Transverse colon (tissue), 4 donors: ENCODE measurements around the gene HNRNPH2.

Experiments
- EP300 ChIP-seq: sonication (generic); formaldehyde crosslinking; IDR thresholded peaks from one replicate; pipeline ENCODE4 v1.6.1; 2017; ENCODE audit warnings: antibody characterized with exemption, low read depth
- POLR2A ChIP-seq: fragments of 450-650 bp; IDR thresholded peaks from one replicate; pipeline ENCODE4 v1.6.1; 2016; ENCODE audit warnings: antibody characterized with exemption, mild to moderate bottlenecking, moderate library complexity
- POLR2AphosphoS5 ChIP-seq, 3 donors: sonication (generic); formaldehyde crosslinking; IDR thresholded peaks; one replicate each; pipeline ENCODE4 v1.6.1; 2016; ENCODE audit warnings: antibody characterized with exemption in 3 of 3
- TF ChIP-seq, protein P1 (sequence below), 5 experiments: fragments of 200-600 bp in 3 of 5; fragments of 450-650 bp in 2 of 5; sonication (generic) in 3 of 5; IDR thresholded peaks; 1 replicate in 2 of 5; 2 replicates in 3 of 5; pipeline ENCODE4 v1.5.1; 2016 to 2017; ENCODE audit warnings: antibody characterized with exemption in 5 of 5, inconsistent platforms in 3 of 5, mild to moderate bottlenecking in 2 of 5, moderate library complexity in 1 of 5

DNA sequence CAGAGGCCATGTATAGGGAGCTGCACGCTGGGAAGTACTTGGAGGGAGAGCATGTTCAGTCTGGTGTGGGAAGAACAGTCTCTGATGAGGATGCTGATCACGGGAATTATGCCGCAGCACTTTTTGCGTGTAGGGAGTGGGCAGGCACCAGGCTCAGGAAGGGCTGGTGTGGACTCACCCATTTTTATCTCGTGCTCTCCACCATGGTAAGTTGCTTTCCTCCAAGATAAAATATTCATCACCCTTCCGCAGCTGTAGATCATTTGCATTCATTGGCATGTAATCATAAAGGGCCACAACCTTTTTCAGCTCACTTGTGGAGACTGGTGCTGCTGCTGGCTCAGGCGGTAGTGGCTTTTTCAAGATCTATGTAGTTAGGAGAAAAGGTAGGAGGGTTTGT is 47.6 kb upstream of the HNRNPH2 start:
- TF ChIP-seq, protein P1, sequence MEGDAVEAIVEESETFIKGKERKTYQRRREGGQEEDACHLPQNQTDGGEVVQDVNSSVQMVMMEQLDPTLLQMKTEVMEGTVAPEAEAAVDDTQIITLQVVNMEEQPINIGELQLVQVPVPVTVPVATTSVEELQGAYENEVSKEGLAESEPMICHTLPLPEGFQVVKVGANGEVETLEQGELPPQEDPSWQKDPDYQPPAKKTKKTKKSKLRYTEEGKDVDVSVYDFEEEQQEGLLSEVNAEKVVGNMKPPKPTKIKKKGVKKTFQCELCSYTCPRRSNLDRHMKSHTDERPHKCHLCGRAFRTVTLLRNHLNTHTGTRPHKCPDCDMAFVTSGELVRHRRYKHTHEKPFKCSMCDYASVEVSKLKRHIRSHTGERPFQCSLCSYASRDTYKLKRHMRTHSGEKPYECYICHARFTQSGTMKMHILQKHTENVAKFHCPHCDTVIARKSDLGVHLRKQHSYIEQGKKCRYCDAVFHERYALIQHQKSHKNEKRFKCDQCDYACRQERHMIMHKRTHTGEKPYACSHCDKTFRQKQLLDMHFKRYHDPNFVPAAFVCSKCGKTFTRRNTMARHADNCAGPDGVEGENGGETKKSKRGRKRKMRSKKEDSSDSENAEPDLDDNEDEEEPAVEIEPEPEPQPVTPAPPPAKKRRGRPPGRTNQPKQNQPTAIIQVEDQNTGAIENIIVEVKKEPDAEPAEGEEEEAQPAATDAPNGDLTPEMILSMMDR (IDR thresholded peaks at IDR 0.05) = no peak
- TF ChIP-seq POLR2A (no peak), POLR2AphosphoS5 (IDR thresholded peaks at IDR 0.05) (no peak), EP300 (no peak)
